ENCODE measurements around the gene PARN.
"Not testable (repeated sequence)": the region's sequence is repeated elsewhere in the genome, so short reads cannot be mapped to it uniquely, and the experiment has no call there.

- TF ChIP-seq, protein P1, sequence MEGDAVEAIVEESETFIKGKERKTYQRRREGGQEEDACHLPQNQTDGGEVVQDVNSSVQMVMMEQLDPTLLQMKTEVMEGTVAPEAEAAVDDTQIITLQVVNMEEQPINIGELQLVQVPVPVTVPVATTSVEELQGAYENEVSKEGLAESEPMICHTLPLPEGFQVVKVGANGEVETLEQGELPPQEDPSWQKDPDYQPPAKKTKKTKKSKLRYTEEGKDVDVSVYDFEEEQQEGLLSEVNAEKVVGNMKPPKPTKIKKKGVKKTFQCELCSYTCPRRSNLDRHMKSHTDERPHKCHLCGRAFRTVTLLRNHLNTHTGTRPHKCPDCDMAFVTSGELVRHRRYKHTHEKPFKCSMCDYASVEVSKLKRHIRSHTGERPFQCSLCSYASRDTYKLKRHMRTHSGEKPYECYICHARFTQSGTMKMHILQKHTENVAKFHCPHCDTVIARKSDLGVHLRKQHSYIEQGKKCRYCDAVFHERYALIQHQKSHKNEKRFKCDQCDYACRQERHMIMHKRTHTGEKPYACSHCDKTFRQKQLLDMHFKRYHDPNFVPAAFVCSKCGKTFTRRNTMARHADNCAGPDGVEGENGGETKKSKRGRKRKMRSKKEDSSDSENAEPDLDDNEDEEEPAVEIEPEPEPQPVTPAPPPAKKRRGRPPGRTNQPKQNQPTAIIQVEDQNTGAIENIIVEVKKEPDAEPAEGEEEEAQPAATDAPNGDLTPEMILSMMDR (IDR thresholded peaks at IDR 0.05): not testable (repeated sequence)
- not testable (repeated sequence) for TF ChIP-seq POLR2A (IDR thresholded peaks at IDR 0.05)
Observed at GRCh38 chr16:14574698-14575415, 55.2 kb downstream of the PARN start.
